Activated CD4-positive, alpha-beta T cell treated with anti-CD3 and anti-CD28 coated beads, Interleukin-2, Interleukin-4, amounts not matched to agents 100 ng/mL and 50 ng/mL, durations not matched to agents 16 hours and 8 hours (primary cell): Measurements from ENCODE around the gene UBE2K.
A peak's percentile ranks its signal among the peaks of the same experiment; 100 is the strongest.
"Not testable (repeated sequence)": the region's sequence is repeated elsewhere in the genome, so short reads cannot be mapped to it uniquely, and the experiment has no call there.

Experiments used
- DNase-seq: peaks from one replicate; pipeline ENCODE4 v3.0.0-alpha.2; 2020; ENCODE audit warnings: low spot score

The UBE2K gene

DNA sequence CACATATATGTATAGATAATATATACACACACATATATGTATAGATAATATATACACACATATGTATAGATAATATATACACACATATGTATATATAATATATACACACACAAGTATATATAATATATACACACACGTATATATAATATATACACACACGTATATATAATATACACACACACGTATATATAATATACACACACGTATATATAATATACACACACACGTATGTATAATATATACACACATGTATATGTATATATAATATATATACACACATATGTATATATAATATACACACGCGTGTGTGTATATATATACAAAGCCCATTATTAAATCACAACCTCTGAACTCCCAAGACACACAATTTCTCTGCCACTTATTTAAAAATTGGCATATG is 8.0 kb upstream of the UBE2K start:
- DNase-seq, result no peak

DNA sequence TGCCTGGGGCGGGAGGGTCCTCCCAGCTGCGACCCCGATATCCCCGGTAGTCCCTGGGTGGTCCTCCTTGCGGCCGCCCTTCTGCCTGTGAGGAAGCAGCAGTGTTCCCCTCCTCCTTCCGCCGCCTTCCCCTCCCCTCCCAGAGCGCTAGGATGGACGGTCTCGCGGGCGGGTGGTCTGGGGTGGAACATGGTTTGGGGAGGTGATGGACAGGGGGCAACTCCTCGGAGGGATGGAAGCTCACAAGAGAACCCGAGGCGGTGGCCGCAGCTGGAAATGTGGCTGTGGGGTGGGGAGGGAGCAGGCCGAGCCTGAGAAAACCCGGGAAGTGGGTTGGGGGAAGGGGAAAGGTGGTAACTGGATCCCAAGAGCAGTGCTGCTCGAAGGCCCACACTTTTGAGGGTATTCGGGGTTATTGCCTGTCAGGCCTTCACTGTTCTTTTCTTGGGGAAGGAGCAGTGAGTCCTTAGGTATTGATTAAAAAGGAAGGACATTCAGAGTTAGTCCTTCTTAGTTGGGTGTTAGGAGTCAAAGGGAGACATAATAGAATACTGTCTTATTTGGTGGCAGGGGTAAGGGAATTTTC is 581 bp downstream of the UBE2K start:
- no peak for DNase-seq

DNA sequence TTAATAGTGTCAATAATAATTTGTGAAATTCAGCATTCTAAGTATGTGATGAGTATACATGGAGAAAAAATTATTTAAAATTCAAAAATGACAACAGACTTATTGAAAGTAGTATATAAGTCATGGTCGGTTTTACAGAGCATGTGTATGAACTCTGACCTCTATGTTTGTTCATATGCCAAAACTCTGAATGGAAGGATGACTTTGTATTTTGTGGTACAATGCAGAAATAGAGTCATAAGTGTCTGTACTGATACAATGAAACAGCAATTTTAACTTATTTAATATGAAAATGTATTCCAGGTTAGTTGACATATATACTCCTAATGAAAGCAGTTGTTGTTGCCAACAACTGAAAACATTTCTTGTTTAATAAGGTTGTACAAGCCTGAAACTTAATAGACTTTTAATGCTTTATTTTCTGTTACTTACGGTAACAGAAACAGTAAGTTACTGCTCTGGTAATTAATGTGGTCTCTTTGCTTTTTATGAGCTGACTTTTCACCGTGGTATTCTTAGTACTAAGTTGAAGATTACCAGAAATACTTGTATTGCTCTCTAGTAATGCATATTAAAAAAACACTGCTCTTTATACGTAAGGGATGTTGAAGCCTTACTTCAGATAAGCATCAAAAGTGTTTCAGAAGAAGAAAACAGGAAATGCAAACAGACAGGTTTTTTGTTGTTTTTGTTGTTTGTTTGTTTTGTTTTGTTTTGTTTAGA is 1.9 kb downstream of the UBE2K start:
- peak; percentile 38 for DNase-seq

DNA sequence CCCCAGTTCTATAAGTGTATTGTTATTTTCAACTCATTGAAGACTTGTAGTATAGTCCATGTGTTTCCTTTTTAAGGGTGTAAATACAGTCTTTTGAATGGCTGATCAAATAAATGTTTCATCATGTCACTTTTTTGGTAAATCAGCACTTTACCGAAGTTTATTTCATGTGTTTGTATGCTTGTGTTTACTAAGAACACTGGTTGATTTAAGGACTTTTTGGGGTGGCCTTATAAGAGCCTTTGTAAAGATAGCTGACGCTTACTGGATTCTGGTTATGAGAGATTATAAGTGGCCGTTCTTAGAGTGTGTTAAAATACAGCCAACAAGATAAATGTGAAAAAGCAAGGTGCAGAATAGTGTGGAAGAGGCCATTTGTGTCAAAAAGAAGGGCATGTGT is 2.6 kb downstream of the UBE2K start:
- DNase-seq, result no peak

DNA sequence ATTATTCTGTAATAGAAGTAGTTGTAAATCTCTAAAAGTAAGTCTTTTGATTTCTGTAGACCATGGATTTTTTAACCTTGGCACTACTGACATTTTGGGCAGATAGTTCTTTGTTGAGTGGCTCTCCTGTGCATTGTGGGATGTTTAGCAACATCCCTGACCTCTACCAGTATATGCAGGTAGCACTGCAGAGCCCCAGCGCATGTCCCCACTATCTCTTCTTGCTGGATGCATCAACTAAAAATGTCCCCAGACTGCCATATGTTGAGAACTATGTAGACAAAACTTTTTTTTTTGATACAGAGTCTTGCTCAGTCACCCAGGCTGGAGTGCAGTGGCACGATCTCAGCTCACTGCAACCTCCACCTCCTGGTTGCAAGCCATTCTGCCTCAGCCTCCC is 4.8 kb downstream of the UBE2K start:
- DNase-seq, result no peak

DNA sequence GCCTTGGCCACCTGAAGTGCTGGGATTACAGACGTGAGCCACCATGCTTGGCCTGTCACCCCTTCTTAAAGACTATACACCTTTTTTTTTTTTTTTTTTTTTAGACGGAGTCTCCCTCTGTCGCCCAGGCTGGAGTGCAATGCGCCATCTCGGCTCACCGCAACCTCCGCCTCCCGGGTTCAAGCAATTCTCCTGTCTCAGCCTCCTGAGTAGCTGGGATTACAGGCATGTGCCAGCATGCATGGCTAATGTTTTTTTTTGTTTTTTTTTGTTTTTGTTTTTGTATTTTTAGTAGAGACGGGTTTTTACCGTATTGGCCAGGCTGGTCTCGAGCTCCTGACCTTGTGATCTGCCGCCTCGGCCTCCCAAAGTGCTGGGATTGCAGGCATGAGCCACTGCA is 6.9 kb downstream of the UBE2K start:
- DNase-seq, result not testable (repeated sequence)

DNA sequence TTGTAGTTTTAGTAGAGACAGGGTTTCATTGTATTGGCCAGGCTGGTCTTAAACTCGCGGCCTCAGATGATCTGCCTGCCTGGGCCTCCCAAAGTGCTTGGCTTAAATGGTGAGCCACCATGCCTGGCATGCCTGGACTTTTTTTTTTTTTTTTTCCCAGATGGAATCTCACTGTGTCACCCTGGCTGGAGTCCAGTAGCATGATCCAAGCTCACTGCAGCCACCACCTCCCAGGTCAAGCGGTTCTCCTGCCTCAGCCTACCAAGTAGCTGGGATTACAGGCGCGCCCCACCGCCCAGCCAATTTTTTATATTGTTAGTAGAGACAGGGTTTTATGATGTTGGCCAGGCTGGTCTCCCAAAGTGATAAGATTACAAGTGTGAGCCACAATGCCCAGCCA is 8.4 kb downstream of the UBE2K start:
- DNase-seq, result no peak

DNA sequence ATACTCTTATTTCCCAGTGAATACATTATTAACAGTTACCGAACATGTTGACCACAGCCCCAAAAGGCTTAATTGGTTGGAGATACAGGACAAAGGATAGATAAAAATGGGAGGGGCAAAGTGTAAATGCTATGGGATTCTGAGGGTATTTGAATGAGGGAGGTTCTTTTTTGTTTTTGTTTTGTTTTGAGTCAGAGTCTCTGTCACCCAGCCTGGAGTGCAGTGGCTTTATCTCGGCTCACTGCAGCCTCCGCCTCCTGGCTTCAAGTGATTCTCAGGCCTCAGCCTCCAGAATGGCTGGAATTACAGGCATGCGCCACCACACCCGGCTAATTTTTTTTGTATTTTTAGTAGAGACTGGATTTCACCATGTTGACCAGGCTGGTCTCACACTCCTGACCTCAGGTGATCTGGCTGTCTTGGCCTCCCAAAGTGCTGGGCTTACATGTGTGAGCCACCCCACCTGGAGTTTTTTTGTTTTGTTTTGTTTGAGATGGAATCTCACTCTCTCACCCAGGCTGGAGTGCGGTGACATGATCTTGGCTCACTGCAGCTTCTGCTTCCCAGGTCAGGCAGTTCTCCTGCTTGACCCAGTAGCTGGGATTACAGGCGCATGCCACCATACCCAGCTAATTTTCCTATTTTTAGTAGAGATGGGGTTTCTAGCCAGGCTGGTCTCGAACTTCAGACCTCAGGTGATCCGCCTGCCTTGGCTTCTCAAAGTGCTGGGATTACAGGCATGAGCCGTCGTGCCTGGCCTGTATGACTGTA is 9.0 kb downstream of the UBE2K start:
- peak; percentile 47 for DNase-seq

DNA sequence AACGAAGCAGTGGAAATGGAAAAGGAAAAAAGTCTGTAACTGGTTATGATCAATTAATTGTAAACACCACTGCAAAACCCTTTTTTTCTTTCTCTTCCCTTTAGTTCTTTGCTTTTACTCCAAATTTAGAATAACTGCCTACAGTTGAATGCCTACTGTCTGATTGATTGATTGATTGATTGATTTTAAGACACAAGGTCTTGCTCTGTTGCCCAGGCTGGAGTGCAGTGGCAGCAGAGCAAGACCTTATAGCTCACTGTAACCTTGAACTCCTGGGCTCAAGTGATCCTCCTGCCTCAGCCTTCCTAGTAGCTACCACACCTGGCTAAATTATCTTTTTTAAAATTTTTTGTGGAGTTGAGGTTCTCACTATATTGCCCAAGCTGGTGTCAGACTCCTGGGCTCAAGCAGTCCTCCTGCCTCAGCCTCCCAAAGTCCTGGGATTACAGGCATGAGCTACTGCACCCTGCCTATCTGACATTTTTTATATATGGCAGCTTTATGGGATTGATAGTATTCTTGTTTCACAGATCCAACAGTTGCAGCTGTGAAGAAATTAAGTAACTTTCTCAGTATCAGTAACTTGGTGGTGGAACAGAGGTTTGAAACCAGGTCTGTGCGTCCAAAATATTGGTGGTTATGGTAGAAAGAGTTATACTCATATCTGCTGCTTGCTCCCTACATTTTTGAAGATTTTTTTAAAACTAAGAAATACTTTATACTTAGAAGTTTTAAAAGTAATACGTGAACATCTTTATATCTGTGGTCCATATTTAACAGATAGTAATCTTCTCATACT is 12.4 kb downstream of the UBE2K start:
- no peak for DNase-seq

DNA sequence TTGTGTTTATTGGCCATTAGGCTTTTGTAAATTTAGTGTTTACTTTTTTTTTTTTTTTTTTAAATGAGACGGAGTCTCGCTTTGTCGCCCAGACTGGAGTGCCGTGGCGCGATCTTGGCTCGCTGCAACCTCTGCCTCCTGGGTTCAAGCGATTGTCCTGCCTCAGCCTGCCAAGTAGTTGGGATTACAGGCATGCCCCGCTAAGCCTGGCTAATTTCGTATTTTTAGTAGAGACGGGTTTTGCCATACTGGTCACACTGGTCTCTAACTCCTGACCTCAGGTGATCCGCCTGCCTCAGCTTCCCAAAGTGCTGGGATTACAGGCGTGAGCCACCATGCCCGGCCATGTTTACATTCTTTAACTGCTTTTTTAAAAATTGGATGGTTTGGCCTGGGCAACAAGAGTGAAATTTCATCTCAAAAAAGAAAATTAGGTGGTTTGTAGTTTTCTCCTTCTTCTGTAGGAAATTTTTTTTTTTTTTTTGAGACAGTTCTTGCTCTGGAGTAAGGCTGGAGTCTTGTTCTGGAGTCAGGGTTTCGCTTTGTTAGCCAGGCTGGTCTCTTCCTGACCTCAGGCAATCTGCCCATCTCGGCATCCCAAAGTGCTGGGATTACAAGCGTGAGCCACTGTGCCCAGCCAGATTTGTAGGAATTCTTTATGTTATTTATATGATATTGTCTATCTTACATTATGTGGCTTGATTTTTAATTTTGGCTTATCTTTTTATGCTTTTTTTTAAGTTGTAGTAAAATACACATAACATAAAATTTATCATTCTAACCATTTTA is 15.1 kb downstream of the UBE2K start:
- no peak for DNase-seq

DNA sequence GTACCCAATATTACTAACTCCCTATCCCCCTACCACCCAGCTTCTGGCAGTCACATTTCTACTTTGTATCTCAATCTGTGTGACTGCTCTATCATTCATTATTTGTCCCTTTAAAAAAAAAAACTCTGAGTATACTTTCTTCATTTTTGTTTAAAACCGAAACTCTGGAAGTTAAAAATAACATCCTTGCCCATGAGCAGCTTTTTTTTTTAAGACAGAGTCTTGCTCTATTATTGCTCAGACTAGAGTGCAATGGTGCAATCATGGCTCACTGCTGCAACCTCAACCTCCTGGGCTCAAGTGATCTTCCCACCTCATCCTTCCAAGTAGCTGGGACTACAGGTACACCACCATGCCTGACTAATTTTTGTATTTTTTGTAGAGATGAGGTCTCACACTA is 15.8 kb downstream of the UBE2K start:
- no peak for DNase-seq

DNA sequence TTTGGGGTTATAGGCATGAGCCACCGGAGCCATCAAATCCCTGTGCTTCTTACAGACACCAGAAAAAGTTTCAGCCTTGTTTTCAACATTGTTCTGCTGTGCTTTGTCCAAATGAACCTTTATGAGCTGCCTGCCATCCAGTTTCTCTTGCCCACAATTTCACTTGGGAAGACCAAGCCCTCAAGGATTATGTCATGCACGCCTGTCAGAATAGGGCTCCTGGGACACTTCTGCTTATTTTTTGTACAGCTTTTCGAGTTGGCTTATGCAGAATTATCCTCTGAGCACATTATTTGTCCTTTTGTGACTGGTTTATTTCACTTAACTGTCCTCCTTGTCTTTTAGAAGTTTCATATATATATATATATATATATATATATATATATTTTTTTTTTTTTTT is 16.2 kb downstream of the UBE2K start:
- DNase-seq, result no peak

DNA sequence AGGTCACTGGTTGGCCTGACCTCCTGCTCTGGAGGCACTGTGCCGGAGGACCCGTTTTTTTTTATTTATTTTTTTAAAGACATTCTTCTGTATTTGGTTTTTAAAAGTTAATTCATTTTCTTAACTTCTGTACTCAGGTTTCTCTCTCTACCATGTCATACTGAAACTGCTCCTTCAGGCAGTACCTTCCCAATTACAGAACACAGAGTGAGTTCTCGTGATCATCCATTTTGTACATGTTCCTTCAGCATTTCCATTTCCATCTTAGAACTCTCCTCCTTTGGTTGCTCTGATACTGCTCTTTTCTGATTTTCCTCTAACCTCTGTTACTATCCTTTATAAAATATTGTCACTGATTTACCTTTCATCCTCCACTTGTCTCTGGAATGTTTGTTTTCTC is 17.9 kb downstream of the UBE2K start:
- DNase-seq, result no peak

DNA sequence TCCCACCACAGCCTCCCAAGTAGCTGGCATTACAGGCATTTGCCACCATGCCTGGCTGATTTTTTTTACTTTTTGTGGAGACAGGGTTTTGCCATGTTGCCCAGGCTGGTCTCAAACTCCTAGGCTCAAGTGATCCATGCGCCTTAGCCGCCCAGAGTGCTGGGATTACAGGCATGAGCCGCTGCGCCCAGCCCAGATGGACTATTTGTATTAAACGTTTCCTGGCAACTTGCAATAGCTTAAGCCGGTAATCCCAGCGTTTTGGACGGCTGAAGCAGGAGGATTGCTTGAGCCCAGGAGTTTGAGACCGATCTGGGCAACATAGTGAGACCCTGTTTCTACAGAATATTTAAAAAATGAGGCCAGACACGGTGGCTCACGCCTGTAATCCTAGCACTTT is 18.4 kb downstream of the UBE2K start:
- no peak for DNase-seq

DNA sequence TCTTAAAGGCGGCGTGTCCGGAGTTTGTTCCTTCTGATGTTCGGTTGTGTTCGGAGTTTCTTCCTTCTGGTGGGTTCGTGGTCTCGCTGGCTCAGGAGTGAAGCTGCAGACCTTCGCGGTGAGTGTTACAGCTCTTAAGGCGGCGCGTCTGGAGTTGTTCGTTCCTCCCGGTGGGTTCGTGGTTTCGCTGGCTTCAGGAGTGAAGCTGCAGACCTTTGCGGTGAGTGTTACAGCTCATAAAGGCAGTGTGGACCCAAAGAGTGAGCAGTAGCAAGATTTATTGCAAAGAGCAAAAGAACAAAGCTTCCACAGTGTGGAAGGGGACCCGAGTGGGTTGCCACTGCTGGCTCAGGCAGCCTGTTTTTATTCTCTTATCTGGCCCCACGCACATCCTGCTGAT is 19.8 kb downstream of the UBE2K start:
- DNase-seq, result not testable (repeated sequence)

DNA sequence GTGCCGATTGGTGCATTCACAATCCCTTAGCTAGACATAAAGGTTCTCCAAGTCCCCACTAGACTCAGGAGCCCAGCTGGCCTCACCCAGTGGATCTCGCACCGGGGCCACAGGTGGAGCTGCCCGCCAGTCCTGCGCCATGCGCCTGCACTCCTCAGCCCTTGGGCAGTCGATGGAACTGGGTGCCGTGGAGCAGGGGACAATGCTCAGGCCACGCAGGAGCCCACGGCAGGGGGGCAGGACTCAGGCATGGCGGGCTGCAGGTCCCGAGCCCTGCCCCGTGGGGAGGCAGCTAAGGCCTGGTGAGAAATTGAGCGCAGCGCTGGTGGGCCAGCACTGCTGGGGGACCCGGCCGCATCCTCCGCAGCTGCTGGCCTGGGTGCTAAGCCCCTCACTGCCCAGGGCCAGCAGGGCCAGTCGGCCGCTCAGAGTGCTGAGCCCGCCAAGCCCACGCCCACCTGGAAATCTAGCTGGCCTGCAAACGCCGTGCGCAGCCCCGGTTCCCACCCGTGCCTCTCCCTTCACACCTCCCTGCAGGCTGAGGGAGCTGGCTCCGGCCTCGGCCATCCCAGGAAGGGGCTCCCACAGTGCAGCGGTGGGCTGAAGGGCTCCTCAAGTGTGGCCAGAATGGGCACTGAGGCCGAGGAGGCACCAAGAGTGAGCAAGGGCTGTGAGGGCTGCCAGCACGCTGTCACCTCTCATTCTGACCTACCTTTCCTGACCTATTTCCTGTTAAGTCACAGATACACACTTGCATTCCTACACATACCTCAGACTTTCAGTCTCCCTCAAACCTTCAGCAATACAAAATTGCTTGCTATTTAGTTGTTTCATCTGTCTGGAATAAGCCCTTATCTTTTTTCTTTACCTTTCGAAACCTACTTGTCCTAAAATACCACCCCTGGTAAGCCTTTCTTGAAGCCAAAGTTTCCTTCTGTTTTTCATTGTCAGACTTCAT is 20.7 kb downstream of the UBE2K start:
- DNase-seq, result no peak

DNA sequence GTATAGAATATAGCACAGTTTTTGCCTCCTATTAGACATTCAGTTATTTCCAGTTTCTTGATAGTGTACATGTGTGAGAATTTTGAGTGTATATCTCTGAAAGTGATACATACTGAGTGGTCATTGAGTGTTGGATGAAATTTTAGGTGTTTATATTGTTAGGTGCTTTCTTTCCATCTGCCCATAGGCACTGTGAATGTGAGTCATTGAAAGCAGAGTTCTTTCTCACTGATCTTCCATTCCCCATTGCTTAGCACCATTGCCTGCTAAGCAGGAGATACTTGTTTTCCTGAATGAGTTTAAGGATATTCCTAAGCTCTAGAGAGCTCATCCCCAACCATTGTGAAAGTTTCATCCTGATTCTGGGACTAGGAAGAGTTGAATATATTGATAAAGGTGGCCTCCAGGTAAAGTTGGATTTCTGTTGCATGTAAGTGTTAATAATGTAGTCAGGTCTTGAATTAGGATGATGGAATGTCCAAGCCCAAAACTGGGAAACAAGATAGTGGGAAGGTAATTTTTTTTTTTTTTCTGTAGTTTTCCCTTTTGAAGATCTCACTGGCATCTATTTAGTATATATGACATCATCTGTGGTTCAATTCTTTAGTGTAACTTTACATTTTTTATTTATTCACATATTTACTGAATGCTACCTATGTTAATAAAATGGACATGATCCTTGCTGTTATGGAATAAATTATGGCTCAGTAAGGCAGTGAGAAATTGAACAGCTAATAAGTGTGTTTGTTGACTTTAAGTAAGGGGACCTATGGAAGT is 22.1 kb downstream of the UBE2K start:
- no peak for DNase-seq

DNA sequence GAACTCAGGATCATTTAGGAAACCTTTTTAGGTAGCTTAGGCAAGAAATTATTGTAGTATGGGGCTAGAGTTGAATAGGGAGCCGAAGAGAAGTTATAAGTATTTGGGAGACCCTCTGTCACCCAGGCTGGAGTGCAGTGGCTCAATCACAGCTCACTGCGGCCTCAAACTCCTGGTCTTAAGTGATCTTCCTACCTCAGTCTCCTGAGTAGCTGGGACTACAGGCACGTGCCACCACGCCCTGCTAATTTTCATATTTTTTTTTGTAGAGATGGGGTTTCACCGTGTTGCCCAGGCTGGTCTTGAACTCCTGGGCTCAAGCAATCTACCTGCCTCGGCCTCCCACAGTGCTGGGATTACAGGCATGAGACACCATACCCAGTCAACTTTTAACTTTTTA is 23.3 kb downstream of the UBE2K start:
- not testable (repeated sequence) for DNase-seq

DNA sequence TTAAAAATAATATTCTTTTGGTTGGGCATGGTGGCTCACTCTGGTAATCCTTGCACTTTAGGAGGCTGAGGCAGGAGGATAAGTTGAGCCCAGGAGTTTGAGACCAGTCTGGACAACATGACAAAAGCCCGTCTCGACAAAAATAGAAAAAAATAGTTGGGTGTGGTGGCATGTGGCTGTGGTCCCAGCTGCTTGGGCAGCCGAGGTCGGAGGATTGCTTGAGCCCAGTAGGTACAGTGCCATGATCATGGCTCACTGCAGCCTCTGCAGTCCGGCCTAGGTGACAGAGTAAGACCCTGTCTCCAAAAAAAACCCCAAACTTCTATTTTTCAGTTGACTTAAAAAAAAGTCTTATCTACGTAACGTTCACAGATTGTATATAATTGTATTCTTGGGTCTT is 23.9 kb downstream of the UBE2K start:
- no peak for DNase-seq

DNA sequence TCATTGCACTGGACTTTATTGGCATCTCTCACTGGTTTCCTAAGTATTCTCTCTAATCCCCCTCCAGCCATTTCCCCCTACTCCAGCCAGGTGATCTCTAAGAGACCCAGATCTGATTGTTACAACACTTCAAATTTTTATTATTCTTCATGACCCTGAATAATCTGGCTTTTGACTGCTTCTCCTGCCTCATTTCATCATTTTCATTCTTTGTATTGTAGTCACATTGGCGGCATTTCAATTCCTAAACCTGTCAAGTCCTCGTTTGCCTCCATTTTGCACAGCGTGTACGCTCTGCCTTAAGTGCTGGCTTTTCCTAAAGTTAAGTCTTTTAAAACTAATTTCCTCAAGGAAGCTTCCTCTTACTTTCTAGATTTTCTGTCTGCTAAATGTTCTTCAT is 31.6 kb downstream of the UBE2K start:
- DNase-seq, result no peak
